Fibroblast of upper back skin (primary cell): ENCODE results near the gene KATNIP.
A peak's percentile ranks its signal among the peaks of the same experiment; 100 is the strongest.
"Not testable (repeated sequence)": the region's sequence is repeated elsewhere in the genome, so short reads cannot be mapped to it uniquely, and the experiment has no call there.

ENCODE experiments used
- DNase-seq: peaks from one replicate; pipeline ENCODE4 v3.0.0-alpha.2; 2013

The KATNIP gene

DNA sequence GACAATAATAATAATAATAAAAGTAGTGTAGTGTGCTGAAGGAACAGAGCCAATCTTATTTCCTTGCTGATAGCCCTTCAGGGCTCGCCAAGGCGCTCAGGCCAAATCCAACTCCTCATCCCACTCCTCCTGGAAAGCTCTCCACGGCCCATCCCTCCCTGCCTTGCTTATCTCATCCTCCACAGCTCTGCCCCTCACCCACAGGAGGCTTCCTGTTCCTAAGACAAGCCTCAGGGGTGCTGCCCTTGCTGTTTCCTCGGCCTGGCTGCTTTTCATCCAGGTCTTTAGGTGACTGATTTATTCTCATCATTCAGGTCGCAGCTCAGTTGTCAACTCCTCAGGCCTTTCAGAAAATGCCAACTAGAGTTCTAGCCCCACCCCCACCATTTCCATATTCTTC is 11.4 kb upstream of the KATNIP start:
- no peak for DNase-seq

DNA sequence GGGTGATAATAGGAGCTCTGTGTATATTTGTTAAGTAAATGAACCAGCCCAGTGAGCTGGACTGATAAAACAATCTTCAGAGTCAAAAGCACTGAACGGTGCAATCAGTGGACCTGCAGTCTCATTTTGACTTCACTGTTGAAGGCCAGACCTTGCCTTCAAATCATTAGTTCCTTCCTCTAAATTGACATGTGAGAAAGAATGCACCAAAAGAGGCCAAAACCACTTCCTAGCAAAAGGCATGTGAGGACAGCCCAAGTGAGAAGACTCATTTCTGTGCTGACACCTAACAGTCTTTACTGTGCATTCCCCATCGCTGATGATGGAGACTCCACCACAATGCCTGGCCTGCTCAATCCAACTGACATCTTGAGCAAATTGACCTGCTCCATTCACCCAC is 10.8 kb upstream of the KATNIP start:
- no peak for DNase-seq

- no peak for DNase-seq
Measured at GRCh38 chr16:27539636-27540035, 10.3 kb upstream of the KATNIP start.

DNA sequence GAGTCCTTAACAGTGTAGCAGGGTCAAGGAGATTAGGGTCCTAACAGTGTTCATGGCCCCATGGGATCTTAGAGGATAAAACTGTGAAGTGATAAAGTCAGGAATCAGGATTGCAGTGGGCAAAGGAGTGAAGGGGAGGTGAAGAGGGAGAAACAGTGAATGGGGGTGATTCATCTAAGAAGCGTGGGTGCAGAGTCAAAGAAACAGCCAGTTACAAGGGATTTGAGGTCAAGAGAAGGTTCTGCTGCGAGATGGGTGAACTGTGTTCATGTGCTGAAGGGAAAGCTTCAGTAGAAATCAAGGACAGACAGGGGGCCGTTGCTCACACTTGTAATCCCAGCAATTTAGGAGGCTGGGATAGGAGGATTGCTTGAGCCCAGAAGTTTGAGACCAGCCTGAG is 6.1 kb upstream of the KATNIP start:
- DNase-seq, result no peak

DNA sequence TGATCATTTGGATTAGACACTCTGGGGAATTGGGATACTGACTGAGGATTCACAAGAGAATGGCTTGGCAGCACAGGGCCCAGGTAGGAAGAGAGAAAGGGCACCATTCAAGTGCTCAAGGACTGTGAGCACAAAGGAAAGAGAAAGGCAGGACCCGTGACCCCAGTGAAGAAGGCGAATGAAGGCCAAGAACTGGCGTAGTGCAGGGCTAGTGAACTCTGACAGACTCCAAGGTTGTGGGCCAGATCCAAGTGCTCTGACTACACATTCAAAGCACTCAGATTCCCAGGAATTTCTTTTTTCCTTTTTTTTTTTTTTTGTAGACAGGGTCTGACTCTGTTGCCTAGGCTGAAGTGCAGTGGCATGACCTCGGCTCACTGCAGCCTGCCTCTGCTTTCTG is 5.3 kb upstream of the KATNIP start:
- no peak for DNase-seq

- DNase-seq, result peak; percentile 60
Measured at GRCh38 chr16:27547134-27547533, 2.8 kb upstream of the KATNIP start.

GRCh38 chr16:27547851-27548250 is 2.1 kb upstream of the KATNIP start:
- no peak for DNase-seq

- no peak for DNase-seq
Measured at GRCh38 chr16:27549464-27549745, 539 bp upstream of the KATNIP start.

GRCh38 chr16:27550582-27550920 is 607 bp downstream of the KATNIP start:
- DNase-seq, result no peak

DNA sequence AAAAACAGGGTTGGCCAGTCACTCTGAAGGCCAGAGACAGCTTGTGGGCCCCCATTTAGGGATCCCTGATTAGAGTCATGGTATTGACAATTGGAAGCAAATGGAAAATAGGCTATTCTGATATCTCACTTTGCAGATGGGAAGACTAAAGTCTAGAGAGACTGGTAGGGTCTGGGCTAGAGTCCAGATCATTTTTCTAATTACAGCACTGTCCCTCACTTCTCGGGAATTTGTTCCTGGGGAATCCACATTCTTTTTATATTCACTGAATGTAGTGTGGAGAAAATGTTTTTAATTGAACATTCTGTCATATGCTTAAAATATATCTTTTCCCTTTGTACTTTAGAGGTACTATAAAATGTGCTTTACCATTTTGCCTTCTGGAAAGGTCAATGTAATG is 1.1 kb downstream of the KATNIP start:
- no peak for DNase-seq

DNA sequence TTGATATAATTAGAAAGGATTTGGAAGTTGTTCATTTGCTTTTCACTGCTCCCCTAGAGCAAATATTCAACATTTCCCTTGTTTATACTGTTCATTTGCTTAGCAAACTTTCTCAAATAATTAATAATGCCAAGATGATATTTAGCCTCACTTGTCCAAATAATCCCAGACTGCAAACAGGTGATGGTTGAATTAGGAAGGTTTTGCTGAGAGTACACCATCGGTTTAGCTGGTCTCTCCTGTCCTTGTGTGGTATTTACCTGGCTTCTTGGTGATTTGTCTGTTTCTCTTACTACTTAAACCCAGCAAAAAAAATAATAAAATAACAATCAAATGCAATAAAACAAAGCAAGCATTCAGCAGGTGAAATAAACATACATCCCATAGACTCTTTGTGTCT is 6.5 kb downstream of the KATNIP start:
- no peak for DNase-seq

DNA sequence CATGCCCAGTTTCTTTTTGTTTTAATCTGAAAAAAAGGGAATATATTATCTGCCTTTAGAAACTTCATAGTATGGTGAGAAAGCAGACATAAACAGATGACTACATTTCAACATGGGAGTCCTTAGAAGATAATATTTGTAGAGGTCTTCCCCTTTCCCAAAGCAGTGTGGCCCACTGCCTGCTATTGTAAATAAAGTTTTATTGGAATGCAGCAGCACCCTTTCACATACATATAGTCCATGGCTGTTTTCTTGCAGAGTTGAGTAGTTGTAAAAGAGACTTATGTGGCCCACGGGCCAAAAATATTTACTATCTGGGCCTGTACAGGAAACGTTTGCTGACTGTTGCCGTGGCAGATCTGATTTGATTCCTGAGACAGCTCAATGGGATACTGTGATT is 8.5 kb downstream of the KATNIP start:
- DNase-seq, result no peak

GRCh38 chr16:27558932-27559331 is 9.0 kb downstream of the KATNIP start:
- no peak for DNase-seq

- DNase-seq, result no peak
Measured at GRCh38 chr16:27561216-27561615, 11.3 kb downstream of the KATNIP start.

DNA sequence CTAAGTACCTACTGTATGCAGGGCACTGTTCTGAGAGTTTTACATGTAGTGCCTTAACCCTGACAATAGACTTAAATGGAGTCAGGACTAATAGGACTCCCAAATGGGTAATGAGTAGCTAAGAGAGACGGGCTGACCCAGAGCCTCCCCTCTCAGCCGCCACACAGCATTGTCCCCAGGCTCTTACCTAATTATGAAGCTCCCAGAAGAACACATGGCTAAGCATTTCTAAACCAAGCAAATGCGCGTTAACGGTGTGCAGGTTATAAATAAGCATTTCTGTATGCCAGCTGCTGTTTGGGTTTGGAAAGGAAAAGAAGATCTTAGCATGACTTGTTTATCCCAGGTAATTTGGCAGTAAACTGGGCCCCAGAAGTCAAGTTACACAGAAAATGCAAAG is 14.3 kb downstream of the KATNIP start:
- no peak for DNase-seq

GRCh38 chr16:27566417-27566816 is 16.5 kb downstream of the KATNIP start:
- DNase-seq, result no peak

DNA sequence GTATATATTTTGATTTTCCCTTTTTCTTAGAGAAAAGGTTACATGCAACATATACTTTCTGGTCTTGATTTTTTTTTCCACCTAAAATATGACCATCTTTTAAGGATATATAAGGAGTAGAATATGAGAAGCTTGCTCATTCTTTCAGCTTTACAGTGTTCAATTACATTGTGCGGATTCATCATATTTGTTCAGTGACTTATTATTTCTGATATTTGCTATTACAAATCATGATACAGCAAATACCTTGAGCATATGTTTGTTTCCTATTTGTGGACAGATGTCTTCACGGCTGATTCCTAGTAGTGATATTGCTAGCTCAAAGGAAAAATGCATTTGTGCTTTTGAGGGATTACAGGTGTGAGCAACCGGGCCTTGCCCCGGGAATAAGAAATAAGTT is 18.1 kb downstream of the KATNIP start:
- DNase-seq, result no peak

DNA sequence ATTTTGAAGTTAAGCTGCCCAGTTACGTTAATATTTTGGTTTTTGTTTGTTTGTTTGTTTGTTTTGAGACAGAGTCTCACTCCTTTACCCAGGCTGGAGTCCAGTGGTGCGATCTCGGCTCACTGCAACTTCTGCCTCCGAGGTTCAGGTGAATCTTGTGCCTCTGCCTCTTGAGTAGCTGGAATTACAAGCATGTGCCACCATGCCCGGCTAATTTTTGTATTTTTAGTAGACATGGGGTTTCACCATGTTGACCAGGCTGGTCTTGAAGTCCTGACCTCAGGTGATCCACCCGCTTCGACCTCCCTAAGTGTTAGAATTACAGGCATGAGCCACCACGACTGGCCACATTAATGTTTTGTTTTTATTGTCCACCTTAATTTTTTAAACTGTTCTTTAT is 21.0 kb downstream of the KATNIP start:
- not testable (repeated sequence) for DNase-seq

DNA sequence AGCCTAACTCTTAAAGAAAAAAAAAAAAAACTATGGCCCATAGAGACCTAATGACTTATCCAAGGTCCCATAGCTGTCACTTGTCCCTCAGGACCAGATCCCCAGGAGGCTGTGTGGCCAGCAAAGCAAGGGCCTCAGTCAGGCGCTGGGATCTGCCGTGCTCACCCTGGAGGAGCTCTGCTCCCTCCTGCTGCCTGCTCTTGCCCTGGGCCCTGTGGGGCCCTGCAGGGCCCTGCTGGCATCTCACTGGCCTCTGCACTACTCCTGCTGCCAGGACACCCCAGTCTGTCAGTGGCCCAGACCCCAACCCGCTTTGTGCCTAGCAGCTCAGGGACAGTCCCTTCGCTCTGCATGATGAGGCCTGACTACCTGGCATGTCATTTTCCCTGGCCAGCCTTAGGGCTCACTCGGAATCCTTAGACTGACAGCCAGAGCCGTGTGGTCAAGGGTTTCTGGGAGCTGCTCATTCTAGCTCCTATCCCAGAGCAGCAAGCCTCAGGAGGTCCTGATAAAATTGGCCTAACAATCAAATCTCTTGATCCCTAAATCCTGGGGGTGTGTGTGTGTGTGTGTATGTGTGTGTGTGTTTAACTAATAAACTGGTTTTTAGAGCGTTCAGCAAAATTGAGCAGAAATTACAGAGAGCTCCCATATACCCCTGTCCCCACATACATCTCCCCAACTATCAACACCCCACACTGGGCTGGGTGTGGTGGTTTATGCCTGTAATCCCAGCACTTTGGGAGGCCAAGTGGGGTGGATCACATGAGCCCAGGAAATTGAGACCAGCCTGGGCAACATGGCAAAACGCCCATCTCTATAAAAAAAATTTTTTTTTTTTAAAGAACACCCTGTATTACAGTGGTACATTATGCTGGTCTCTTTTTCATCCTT is 21.7 kb downstream of the KATNIP start:
- DNase-seq, result no peak

DNA sequence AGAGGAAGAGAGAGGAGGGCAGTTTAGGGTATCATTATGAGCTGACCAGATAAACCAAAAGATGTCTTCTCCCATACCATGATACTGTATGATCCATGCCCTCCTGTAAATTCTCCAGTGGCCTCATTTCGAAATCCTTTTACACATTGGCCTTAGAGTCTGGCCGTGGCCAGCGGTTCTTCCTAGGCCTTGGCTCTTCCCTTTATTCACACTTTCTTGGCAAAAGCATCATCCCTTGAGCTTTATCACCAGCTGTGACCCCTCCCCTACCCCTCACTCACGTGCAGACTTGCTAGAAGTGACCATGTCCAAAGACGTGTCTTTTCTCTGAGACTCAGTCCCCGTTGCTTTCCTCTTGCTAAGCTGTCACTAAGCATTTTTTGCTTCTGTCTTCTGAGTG is 22.8 kb downstream of the KATNIP start:
- DNase-seq, result peak; percentile 15

DNA sequence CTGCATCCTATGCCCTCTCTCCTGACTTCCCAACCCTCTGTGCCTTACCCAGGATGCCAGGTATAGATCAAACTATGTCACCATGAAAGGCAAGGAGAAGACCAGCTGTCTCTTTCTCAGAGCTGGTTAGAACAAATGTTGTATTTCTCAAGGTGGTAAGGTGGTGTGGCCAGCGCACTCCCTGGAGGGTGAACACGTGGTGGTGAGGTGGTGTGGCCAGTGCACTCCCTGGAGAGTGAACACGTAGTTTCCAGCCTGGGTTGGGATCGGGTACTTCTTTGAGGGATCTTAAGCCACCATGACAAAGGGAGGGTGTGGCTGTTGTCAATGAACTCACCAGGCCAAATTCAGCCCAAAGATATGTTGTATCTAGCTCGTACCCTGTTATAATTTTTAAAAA is 26.8 kb downstream of the KATNIP start:
- DNase-seq, result no peak

DNA sequence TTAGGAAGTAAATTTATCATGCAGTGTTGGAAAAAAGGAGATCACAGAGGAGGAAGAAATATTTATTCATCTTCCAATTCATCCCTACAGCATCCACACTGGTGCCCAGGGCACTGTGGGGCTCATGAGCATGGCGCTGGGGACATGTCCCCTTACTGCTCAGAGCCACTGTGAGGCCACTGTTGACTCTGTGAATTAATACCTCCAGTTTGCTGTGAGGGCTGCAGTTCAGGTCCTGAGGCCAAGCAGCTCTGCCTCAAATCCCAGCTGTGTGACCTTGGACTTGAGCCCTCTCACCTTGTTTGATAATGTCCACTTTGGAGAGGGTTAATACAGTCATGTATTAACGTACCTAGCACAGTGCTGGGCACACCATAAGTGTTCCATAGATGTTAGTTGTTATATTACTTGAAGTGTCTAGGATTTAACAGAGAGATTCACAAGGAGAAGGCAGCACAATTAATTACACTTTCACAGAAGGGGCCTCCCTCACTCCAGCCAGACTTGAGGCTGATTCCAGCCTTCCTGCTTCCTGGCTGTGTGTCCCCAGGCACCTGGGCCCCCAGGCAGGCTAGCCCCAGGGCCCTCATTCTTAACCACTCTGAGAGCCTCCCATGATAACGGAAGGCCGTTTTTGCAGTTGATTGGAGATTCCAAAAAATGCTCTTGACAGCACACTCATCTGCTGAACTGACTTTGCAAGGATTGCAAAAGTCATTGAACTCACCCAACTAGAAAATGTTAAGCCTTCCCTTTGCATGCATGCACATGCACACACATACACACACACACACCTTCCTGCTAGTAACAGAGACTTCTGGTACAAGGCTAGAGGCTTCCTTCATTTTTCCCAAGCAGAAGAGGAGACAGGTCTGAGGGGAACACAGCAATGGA is 29.4 kb downstream of the KATNIP start:
- DNase-seq, result peak; percentile 56

DNA sequence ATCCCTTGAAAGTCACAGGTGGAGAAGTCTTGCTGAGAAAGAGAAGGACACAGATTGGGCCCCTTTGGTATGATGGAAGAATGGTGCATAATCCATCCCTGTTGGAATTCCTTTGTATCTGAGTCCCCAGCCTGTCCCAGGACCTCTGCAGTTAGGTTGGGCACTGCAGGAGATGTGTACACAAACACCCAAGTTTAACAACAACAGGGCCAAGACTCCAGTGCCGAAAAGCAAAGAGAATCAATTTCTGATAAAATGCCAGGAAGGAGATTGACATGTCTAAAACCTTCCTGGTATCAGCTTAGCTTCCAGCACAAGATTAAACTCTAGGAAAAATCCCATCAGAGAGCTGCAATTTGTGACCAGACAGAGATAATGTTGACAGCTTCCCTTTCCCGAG is 32.9 kb downstream of the KATNIP start:
- DNase-seq, result no peak

GRCh38 chr16:27583634-27584033 is 33.7 kb downstream of the KATNIP start:
- DNase-seq, result no peak

- no peak for DNase-seq
Measured at GRCh38 chr16:27585200-27585599, 35.3 kb downstream of the KATNIP start.
